Posterior cingulate gyrus (tissue), 11 donors: ENCODE results near the gene SRCAP.
"Not testable (repeated sequence)": the region's sequence is repeated elsewhere in the genome, so short reads cannot be mapped to it uniquely, and the experiment has no call there.

Experiments used
- DNase-seq, 10 donors: peaks; one replicate each; pipeline versions ENCODE4 v3.0.0 to v3.0.0-alpha.2; 2020 to 2021; ENCODE audit warnings: mixed read lengths in 3 of 10
- intact Hi-C: fragments of 100-400 bp; cut with DNase I; formaldehyde crosslinking; loops from one replicate; pipeline ENCODE4 v1.15.1; 2023

The SRCAP gene

DNA sequence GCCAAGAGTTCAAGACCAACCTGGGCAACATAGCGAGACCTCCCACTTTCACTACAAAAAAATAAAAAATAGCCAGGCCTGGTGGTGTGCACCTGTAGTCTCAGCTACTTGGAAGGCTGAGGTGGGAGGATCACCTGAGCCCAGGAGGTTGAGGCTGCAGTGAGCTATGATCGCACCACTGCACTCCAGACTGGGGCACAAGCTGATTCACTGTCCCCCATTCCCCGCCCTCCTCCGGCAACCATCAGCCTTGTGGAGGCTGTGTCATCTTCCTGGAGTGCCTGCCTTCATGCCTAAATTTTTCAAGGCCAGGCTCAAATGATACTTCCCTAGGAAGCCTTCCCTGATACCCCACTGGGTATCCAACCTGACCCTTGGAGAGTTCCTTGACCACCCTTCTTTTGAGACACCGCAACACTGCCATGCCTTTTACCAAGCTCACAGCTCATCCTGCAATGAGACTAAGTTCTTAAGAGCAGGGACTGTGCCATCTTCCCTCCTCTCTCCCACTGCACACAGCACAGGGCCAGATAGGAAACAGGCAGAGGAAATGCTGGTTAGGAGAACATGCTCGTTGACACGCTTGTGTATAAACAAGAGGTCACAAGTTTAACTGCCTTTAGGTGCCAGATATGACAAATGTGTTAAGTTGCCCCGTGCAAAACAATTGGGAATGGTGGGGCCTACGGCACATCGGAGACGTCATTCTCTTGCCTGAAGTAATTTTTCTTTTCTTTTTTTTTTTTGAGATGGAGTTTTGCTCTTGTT lies 3.9 kb upstream of the SRCAP start:
- DNase-seq, result peak in 1 of 10 donors; percentile 50
- intact Hi-C loops, result no loop called here

DNA sequence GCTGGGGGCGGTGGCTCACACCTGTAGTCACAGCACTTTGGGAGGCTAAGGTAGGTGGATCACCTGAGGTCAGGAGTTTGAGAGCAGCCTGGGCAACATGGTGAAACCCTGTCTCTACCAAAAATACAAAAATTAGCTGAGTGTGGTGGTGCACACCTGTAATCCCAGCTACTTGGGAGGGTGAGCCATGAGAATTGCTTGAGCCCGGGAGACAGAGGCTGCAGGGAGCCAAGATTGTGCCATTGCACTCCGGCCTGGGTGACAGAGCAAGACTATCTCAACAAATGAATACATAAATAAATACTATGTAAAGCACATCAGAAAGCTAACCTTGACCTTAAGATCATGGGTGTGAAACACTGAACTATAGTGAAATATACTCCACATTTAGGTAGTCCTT lies 2.3 kb upstream of the SRCAP start:
- intact Hi-C loops, result not testable (repeated sequence)

DNA sequence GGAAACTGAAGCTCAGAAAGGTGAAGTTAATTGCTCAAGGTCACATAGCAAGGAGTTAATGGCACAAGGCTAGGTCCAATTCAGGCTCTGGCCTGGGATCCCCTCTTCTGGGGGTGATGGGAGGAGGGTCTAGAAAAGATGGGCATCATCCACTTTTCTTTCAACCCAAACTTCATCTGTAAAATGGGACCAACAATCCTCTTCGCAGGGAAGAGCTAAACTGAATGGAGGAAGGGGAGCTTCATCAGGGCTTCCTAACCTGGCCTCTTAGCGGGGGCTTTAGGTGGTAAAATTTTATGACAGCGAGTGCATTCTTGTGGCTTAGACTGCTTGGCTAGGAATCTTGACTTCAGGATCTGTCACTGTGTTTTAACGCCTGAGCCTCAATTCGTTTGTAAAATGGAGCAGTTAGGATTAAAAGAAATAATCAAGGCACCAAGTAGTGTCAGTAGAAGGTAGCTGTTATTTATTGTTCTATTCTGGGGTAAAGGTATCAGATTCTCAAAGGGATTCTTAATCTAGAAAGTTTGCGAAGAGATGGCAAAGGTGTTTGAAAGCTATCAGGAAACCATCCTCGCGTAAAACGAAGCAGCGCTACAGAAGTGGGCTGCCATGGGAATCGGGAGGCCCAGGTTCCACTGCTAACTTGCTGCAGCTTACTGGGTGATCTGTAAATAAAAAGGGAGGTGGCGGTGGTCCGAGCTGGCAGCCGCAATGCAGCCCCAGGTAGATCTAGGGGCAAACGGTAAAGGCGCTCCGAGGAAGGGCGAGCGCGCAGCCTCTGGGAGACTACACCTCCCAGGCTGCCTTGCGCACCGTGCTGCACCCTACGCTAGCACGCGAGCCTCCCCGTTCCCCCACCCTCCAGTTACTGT lies 1.5 kb upstream of the SRCAP start:
- intact Hi-C loops, result loop anchor here (1.0 to 2.0 kb wide), 3 partner anchors 39 to 51 kb away; partner anchors contain the start of genes FBRS, PHKG2 and PRR14
- peak in 9 of 10 donors; percentile 97 to 100 (median 98) for DNase-seq

More for the DNA sequence above, 2.3 kb upstream of the SRCAP start:
- DNase-seq, result peak in 2 of 10 donors; percentile 32 to 54

DNA sequence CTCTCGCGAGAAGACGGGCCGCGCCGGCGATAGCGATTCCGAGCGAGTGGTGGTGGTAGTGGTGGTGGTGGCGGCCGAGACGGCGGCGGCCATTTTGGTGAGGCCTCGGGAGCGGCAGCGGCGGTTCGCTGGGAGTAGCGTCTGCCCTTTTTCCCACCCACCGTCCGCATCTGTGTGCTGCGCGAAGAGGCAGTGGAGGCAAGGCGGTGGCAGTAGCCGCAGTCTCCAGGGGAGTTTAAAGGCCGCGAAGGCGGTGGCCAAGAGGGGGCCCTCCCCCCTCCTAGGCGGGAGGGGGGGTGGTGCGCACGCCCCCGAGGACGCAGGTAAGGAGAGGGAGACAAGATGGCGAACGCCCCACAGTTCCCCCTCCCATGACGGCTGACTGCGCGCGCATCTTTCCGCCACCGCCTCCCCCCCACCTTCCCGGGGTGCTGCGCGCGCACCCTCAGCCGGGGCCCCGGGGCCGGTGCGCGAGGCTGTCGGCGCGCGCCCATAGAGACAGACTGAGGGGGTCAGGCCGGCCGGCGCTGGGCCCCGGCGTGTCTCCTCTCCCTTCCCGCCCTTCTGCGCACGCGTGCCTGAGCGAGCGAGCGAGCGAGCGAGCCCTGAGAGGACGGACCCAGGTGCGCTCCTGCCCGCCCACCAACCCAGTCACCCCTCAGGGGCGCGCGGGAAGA lies 694 bp upstream of the SRCAP start:
- intact Hi-C loops, result loop anchor here (1.0 to 2.0 kb wide), 3 partner anchors 40 to 51 kb away; partner anchors contain the start of genes FBRS, PHKG2 and PRR14
- peak; percentile 79 to 99 (median 84) for DNase-seq

DNA sequence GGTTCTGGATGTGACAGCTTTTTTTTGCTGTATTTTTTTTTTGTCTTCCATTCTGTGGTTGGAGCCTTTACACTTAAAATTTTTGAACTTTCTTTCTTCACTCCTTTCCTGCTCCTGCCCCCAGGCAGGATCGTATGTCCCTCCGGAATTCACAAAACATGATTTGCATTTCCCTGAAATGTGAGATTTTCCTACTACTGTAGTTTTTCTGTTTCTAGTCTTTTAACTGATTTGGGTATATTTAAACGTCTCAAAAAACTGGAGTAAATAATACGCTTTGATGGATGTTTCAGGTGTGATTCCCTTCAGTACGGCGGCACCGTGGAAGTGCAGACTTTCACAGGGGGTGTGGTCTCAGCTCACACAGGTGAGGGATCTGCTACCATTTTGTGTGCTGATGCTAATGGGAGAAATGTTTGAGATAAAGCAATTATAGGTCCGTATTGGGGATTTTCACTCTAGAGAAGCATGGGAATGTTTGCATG lies 686 bp downstream of the SRCAP start:
- DNase-seq, result no peak
- intact Hi-C loops, result loop anchor here (2.0 kb wide), 2 partner anchors 49 kb away; partner anchors contain the start of genes PHKG2 and PRR14

DNA sequence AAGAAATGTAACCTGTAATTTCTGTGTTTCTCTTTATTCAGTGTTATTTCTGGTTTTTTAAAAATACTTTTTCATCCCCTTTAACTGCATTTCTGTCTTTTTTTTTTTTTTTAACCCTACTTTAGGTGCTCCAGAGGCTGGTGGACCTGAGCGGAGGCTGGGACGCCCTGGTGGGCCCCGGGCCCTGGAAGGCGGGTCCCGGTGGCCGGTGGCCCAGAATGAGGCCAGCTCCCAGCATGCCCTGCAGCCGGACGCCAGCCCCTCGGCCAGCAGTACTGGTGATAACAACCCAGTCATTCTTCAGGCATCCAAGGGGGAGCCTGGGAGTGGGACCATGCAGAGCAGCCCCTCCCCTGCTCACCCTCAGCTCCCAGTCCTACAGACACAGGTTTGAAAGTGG lies 1.5 kb downstream of the SRCAP start:
- peak in 2 of 10 donors; percentile 72 to 85 for DNase-seq
- intact Hi-C loops, result no loop called here

DNA sequence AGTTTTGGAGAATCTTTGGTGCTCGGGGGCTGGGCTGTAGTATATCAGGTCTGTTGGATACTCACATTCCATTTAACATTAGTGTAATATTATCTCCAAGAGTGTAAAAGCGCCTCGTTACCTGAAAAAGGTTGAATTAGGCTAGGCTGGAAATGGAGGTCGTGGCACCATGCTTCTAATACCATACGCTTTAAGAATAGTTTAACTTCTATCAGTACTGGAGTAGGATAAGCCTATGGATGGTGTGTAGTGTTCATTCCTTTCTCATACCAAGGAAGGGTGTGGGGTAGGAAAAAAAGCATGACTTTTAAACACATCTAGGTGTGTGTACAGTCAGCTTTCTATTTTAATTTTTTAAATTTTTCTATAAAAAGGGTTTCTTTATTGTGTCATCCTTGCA lies 2.0 kb downstream of the SRCAP start:
- peak in 1 of 10 donors; percentile 3 for DNase-seq
- intact Hi-C loops, result no loop called here

DNA sequence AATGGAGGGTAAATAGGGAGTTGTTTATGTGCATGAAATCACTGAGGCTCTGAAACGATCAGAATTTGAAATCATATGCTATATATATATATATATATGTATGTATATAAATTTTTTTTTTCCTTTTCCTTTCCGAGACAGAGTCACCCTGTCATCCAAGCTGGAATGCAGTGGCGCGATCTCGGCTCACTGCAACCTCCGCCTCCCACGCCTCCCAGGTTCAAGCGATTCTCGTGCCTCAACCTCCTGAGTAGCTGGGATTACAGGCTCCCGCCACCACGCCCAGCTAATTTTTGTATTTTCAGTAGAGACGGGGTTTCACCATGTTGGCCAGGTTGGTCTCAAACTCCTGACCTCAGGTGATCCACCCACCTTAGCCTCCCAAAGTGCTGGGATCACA lies 4.1 kb downstream of the SRCAP start:
- intact Hi-C loops, result not testable (repeated sequence)
- peak in 2 of 10 donors; percentile 30 to 39 for DNase-seq

DNA sequence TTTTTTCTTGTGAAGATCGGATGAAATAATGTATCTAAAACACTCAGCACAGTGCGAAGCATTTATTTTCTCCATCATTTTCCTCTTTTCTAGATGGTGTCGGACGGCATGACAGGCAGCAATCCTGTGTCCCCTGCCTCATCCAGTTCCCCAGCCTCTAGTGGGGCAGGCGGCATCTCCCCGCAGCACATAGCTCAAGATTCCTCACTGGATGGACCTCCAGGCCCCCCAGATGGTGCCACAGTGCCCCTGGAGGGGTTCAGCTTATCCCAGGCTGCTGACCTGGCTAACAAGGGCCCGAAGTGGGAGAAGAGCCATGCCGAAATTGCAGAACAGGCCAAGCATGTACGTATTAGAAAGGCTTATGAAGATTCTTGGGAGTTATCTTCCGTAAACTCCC lies 5.0 kb downstream of the SRCAP start:
- intact Hi-C loops, result no loop called here
- peak in 2 of 10 donors; percentile 2 to 52 for DNase-seq

DNA sequence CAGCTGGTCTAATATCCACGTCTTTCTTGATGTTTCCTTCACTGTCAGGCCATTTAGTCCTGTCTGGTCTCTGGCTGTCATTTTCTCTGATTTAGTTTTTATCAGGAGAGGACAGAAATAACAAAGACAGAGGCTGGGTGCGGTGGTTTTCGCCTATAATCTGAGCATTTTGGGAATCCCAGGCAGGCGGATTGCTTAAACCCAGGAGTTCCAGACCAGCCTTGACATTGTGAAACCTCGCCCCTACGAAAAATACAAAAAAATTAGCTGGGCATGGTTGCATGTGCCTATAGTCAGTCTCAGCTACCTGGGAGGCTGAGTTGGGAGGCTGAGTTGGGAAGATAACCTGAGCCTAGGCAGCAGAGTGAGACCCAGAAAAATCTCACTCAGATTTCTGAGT lies 7.1 kb downstream of the SRCAP start:
- DNase-seq, result peak in 2 of 10 donors; percentile 1 to 21
- intact Hi-C loops, result no loop called here

DNA sequence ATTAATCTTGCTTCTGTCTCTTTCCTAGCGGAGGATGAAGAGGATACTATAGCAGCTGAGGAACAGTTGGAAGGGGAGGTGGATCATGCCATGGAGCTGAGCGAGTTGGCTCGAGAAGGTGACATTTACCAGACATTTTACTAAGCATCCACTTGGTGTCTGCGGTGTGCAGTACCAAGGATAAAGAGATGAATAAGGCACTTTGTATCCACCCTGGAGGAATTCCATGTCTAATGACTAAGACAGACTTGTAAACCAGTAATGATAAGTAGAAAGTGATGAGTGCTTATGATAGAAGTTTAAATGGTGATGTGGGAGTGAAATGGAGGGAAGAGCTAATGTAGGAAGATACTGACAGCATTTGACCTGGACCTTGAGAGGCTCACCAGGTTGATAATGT lies 12.0 kb downstream of the SRCAP start:
- intact Hi-C loops, result no loop called here
- no peak for DNase-seq

DNA sequence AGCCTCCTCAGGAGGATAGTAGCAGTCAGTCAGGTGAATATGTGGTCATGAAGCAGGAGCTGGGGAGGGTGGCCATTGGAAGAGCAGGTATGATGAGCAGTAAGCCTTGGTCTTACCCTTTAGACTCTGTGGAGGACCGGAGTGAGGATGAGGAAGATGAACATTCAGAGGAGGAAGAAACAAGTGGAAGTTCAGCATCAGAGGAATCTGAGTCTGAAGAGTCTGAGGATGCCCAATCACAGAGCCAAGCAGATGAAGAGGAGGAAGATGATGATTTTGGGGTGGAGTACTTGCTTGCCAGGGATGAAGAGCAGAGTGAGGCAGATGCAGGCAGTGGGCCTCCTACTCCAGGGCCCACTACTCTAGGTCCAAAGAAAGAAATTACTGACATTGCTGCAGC lies 12.7 kb downstream of the SRCAP start:
- intact Hi-C loops, result no loop called here
- DNase-seq, result peak in 1 of 10 donors; percentile 26

DNA sequence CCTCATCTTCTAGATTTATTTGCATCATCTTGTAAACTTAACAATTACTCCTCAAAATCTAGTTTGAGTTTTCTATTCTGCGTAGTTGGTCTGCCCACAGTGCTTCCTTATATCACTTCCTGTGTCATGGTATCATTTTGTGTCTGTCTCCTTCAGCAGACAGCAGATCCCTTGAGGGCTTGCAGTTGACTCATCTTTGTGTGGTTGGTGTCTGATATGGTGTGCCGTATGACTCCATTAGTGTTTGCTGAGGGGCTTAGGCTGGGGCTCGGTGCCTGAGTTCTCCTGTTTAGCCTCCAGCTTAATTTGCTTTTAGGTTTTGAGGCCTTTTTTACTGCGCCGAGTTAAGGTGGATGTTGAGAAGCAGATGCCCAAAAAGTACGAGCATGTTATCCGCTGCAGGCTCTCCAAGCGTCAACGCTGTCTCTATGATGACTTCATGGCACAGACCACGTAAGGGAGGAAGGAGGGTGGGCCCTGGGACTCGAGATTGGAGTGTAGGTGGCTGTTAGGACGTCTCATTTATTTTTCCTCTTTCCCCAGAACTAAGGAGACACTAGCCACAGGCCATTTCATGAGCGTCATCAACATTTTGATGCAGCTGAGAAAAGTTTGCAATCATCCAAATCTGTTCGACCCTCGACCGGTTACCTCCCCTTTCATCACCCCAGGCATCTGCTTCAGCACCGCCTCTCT lies 16.9 kb downstream of the SRCAP start:
- DNase-seq, result peak in 1 of 10 donors; percentile 14
- intact Hi-C loops, result no loop called here

DNA sequence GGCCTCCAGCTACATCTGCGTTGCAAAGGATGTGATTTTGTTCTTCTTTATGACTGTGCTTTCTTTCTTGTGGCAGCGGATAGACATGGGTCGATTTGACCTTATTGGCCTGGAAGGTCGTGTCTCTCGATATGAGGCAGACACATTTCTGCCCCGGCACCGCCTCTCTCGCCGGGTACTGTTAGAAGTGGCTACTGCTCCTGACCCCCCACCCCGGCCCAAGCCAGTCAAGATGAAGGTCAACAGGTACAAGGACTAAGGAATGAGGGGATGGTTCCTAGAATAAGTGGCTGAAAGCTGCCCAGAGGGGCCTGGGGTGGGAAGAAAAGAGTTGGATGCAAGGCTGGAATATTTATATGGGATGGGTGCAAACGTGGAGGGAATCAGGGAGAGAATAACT lies 21.1 kb downstream of the SRCAP start:
- DNase-seq, result peak in 1 of 10 donors; percentile 35
- intact Hi-C loops, result no loop called here

DNA sequence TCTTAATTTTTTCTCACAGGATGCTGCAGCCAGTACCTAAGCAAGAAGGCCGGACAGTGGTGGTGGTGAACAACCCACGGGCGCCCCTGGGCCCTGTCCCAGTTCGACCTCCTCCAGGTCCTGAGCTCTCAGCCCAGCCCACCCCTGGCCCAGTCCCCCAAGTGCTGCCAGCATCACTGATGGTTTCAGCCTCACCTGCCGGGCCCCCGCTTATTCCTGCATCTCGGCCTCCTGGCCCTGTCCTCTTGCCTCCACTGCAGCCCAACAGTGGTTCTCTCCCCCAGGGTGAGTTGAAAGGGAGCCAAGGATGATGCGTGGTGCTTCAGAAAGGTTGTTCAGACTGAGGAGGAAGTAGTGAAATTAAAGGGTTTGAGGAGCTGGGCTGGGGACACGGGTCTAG lies 21.7 kb downstream of the SRCAP start:
- peak in 1 of 10 donors; percentile 79 for DNase-seq
- intact Hi-C loops, result no loop called here

DNA sequence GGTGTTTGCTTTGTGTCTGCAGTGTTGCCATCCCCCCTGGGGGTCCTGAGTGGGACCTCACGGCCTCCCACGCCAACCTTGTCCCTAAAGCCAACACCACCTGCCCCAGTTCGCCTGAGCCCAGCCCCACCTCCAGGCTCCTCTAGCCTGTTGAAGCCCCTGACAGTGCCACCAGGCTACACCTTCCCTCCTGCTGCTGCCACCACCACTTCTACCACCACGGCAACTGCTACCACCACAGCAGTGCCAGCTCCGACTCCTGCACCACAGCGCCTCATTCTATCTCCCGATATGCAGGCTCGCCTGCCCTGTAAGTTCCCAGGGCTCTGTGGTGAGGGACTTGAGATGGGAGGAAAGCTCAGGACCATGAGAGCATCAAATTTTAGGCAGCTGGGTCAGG lies 22.2 kb downstream of the SRCAP start:
- intact Hi-C loops, result no loop called here
- DNase-seq, result peak in 1 of 10 donors; percentile 49

DNA sequence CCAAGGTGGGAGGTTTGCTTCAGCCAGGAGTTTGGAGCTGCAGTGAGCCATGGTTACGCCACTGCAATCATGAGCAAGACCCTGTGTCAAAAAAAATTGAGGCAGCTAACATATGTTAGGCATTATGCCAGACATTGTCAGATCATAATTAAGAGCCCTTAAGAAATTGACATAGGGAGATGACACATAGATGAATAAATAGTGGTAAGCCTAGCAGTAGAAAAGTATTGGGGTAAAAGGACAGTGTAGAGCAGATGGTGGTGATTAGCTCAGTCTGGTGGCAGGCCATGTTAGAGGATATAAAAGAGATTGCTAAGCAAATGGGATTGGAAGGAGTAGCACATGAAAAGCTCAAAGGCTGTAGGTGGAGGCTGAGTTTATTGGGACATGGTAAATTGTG lies 22.6 kb downstream of the SRCAP start:
- intact Hi-C loops, result no loop called here
- DNase-seq, result no peak

DNA sequence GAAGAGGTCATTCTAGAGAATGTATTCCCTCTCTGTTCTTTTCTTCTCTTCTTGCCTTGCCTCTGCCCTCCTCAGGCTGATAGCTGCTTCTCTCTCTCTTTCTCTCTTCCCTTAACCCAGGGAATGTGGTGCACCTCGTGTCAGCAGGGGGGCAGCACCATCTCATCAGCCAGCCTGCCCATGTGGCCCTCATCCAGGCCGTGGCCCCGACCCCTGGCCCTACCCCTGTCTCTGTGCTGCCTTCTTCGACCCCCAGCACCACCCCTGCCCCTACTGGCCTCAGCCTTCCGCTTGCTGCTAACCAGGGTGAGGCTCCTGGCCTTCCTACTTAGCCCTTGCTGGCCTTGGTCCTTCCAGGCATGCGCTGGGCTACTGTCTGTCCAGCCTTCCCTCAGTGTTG lies 23.5 kb downstream of the SRCAP start:
- intact Hi-C loops, result no loop called here
- DNase-seq, result peak in 1 of 10 donors; percentile 61

DNA sequence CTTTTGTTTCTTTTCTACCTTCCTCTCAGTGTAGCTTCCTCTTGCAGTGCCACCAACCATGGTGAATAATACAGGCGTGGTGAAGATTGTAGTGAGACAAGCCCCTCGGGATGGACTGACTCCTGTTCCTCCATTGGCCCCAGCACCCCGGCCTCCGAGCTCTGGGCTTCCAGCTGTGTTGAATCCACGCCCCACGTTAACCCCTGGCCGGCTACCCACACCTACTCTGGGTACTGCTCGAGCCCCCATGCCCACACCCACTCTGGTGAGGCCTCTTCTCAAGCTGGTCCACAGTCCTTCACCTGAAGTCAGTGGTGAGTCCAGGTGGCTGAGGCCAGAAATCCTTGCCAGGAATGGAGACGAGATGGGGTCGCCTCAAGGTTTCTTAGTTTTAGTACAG lies 23.9 kb downstream of the SRCAP start:
- intact Hi-C loops, result no loop called here
- peak in 1 of 10 donors; percentile 52 for DNase-seq
